ENCODE data around the gene SLC22A7.
A peak's percentile ranks its signal among the peaks of the same experiment; 100 is the strongest.
"Not testable (repeated sequence)": the region's sequence is repeated elsewhere in the genome, so short reads cannot be mapped to it uniquely, and the experiment has no call there.

Gene SLC22A7

GRCh38 chr6:43303751-43304331 is 5.8 kb downstream of the SLC22A7 start:
- DNase-seq = peak; percentile 39

GRCh38 chr6:43304361-43304760 is 6.3 kb downstream of the SLC22A7 start:
- DNase-seq = no peak

- DNase-seq = no peak
Measured at GRCh38 chr6:43304882-43305281, 6.8 kb downstream of the SLC22A7 start.

GRCh38 chr6:43306086-43306485 is 8.0 kb downstream of the SLC22A7 start:
- DNase-seq = no peak

GRCh38 chr6:43307451-43308100 is 9.5 kb downstream of the SLC22A7 start:
- DNase-seq = no peak

- peak; percentile 82 for DNase-seq
Measured at GRCh38 chr6:43308101-43308989, 10.3 kb downstream of the SLC22A7 start, which contains the start of gene CRIP3. TSS of gene CRIP3 (minus strand) at chr6:43308826. CDS start at chr6:43308792, 34 bp downstream.

GRCh38 chr6:43308990-43309477 is 11.0 kb downstream of the SLC22A7 start:
- no peak for DNase-seq

- no peak for DNase-seq
Measured at GRCh38 chr6:43310134-43310533, 12.1 kb downstream of the SLC22A7 start.

- no peak for DNase-seq
Measured at GRCh38 chr6:43310624-43311023, 12.6 kb downstream of the SLC22A7 start.

GRCh38 chr6:43311666-43312065 is 13.6 kb downstream of the SLC22A7 start:
- DNase-seq = no peak

- DNase-seq = no peak
Measured at GRCh38 chr6:43313813-43314212, 15.8 kb downstream of the SLC22A7 start.

- no peak for DNase-seq
Measured at GRCh38 chr6:43318011-43318410, 20.0 kb downstream of the SLC22A7 start.

- DNase-seq = no peak
Measured at GRCh38 chr6:43325876-43326275, 27.8 kb downstream of the SLC22A7 start.

- DNase-seq = peak; percentile 83
Measured at GRCh38 chr6:43328528-43328927, 30.5 kb downstream of the SLC22A7 start.

GRCh38 chr6:43331470-43331869 is 33.4 kb downstream of the SLC22A7 start:
- DNase-seq = no peak

- DNase-seq = no peak
Measured at GRCh38 chr6:43331891-43332290, 33.8 kb downstream of the SLC22A7 start.

- no peak for DNase-seq
Measured at GRCh38 chr6:43334466-43335095, 36.5 kb downstream of the SLC22A7 start.

- DNase-seq = no peak
Measured at GRCh38 chr6:43335469-43335868, 37.4 kb downstream of the SLC22A7 start.

- DNase-seq = no peak
Measured at GRCh38 chr6:43336382-43336781, 38.3 kb downstream of the SLC22A7 start.

- no peak for DNase-seq
Measured at GRCh38 chr6:43338243-43338642, 40.2 kb downstream of the SLC22A7 start.

- no peak for DNase-seq
Measured at GRCh38 chr6:43339168-43339567, 41.1 kb downstream of the SLC22A7 start.

- not testable (repeated sequence) for DNase-seq
Measured at GRCh38 chr6:43346243-43346642, 48.2 kb downstream of the SLC22A7 start.

- DNase-seq = no peak
Measured at GRCh38 chr6:43347021-43347420, 49.0 kb downstream of the SLC22A7 start.
